ENCODE measurements around the gene PDE3A. TPM values are rescaled to one million over a fixed set of nuclear protein-coding genes. Genes with fewer than 3 reads are reported as not detected.

PDE3A gene
- total RNA-seq, 1 experiment from 2014 or later = 0.12 TPM

GRCh38 chr12:20616093-20616492 lies 247.8 kb downstream of the PDE3A start:
- no peak for DNase-seq (ENCODE audit: low read depth, low spot score)
- no peaks in the 10 kb centered on the region for H3K79me2 ChIP-seq (ENCODE audit: insufficient read depth, low read length)
- no peak for ATAC-seq
- no peaks in the 10 kb centered on the region for H3K9me3 ChIP-seq (ENCODE audit: control insufficient read depth in 1 of 2, insufficient read depth in 1 of 2, low read depth in 1 of 2, low read length in 2 of 2)
- no peak overlapping the region for H3K4me2 ChIP-seq (ENCODE audit: low read length)
- H4K20me1 ChIP-seq (ENCODE audit: insufficient read depth) = no peaks in the 10 kb centered on the region
- POLR2A ChIA-PET = no interaction called here
- H3K4me1 ChIP-seq (ENCODE audit: control insufficient read depth in 1 of 2, insufficient read depth in 2 of 2, low read length in 2 of 2) = no peaks in the 10 kb centered on the region
- no peak overlapping the region for H2AFZ ChIP-seq (ENCODE audit: low read depth, low read length, poor library complexity, severe bottlenecking)
- H3K9me2 ChIP-seq (ENCODE audit: insufficient read depth) = no peaks in the 10 kb centered on the region
- H3K27me3 ChIP-seq (ENCODE audit: insufficient read depth, low read length) = no peaks in the 10 kb centered on the region
- TF ChIP-seq ATF3 (IDR thresholded peaks at IDR 0.05) = no peak
- TF ChIP-seq CTCF (IDR thresholded peaks at IDR 0.05 in 2 of 3, conservative IDR thresholded peaks at IDR 0.05 in 1 of 3; ENCODE audit: borderline replicate concordance in 1 of 3, insufficient read depth in 1 of 3, low read depth in 2 of 3, low read length in 2 of 3) = no peak
- TF ChIP-seq REST (IDR thresholded peaks at IDR 0.05; ENCODE audit: low read depth) = no peak
- TF ChIP-seq ZFX (IDR thresholded peaks at IDR 0.05) = no peak
- TF ChIP-seq SP1 (IDR thresholded peaks at IDR 0.05; ENCODE audit: low read depth) = no peak
- no peak for TF ChIP-seq ZBTB33 (IDR thresholded peaks at IDR 0.05; ENCODE audit: extremely low read depth, insufficient replicate concordance, low read length)
- TF ChIP-seq TCF7L2 (IDR thresholded peaks at IDR 0.05; ENCODE audit: borderline replicate concordance, extremely low read depth, insufficient read depth, insufficient read length) = no peak
- TF ChIP-seq JUND (IDR thresholded peaks at IDR 0.05) = no peak
- TF ChIP-seq ELF1 (IDR thresholded peaks at IDR 0.05; ENCODE audit: borderline replicate concordance, low read depth) = no peak
- no peak for TF ChIP-seq CBX3 (IDR thresholded peaks at IDR 0.05; ENCODE audit: low read depth)
- TF ChIP-seq EZH2phosphoT487 (IDR thresholded peaks at IDR 0.05; ENCODE audit: borderline replicate concordance) = no peak
- no peak for TF ChIP-seq YY1 (IDR thresholded peaks at IDR 0.05; ENCODE audit: extremely low read depth, insufficient replicate concordance, low read depth, low read length)
- no peak for TF ChIP-seq MAX (IDR thresholded peaks at IDR 0.05)
- no peak for TF ChIP-seq SIN3A (IDR thresholded peaks at IDR 0.05; ENCODE audit: low read depth)
- TF ChIP-seq EGR1 (IDR thresholded peaks at IDR 0.05; ENCODE audit: low read depth) = no peak
- no peak for TF ChIP-seq POLR2A (IDR thresholded peaks at IDR 0.05; ENCODE audit: borderline replicate concordance, extremely low read depth, insufficient read depth, insufficient read length)
- no peak for TF ChIP-seq CEBPB (IDR thresholded peaks at IDR 0.05; ENCODE audit: low read depth)
- TF ChIP-seq FOSL1 (IDR thresholded peaks at IDR 0.05; ENCODE audit: low read depth) = no peak
- no peak for TF ChIP-seq POLR2AphosphoS5 (IDR thresholded peaks at IDR 0.05; ENCODE audit: low read depth, low read length)
- H3K4me3 ChIP-seq (replicated peaks in 1 of 2; ENCODE audit: low read depth in 1 of 2, low read length in 2 of 2) = no peak overlapping the region
- CTCF ChIA-PET = no interaction called here
- no peak overlapping the region for H3K9ac ChIP-seq (ENCODE audit: low read length)
- intact Hi-C loops (cut with micrococcal nuclease) = no loop called here
- RAD21 ChIA-PET (ENCODE audit: low non-redundant PET in 1 of 2, low total read pairs in 2 of 2, uncharacterized antibody in 2 of 2, unreplicated experiment in 2 of 2) = no interaction called here
- no TSS peak for BruUV-seq (replicated peaks)
- H3K27ac ChIP-seq (ENCODE audit: low read depth, low read length) = no peak overlapping the region
- H3K36me3 ChIP-seq (ENCODE audit: control insufficient read depth in 1 of 2, insufficient read depth in 2 of 2, low read length in 2 of 2) = no peaks in the 10 kb centered on the region

Measured in HCT116 (cell line).